COR-L47 (cell line): ENCODE data around the gene CSNK1D.

Experiments used
- DNase-seq: peaks from one replicate; lab custom pipeline; 2025; lab: John Stamatoyannopoulos, UW

Gene CSNK1D

DNA sequence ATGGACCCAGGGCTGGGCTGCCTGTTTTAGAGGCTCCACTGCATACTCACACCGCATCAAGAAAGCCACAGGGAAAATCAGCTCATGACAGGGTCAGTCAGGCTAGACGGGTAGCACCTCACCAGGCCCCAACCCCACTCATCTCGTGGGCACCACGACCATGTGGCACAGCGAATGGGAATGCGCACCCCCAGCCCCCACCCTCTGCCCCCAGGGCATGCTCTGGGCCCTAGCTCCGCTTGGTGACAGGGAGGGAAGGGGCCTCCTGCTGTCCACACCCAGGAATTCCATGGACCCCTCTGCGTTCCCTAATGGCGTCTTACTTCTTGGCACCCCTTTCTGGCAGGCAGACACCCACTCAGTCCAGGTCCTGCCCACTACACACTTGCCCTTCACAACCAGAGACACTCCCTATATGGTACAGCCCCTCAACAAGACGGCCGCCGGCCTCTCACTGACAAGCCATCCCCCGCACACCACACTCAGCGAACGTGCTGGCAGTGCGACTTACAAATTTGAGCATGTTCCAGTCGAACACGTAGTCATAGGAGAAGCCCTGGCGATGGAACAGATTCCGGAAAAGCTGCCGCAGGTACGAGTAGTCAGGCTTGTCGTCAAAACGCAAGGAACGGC, 22.5 kb downstream of the CSNK1D start:
- DNase-seq: no peak

- DNase-seq: no peak
Observed at GRCh38 chr17:82249896-82250581, 23.5 kb downstream of the CSNK1D start.

- no peak for DNase-seq
Observed at GRCh38 chr17:82248815-82249674, 24.5 kb downstream of the CSNK1D start.

GRCh38 chr17:82247856-82248671, 25.4 kb downstream of the CSNK1D start:
- DNase-seq: no peak

GRCh38 chr17:82247182-82247823, 26.2 kb downstream of the CSNK1D start:
- DNase-seq: no peak

DNA sequence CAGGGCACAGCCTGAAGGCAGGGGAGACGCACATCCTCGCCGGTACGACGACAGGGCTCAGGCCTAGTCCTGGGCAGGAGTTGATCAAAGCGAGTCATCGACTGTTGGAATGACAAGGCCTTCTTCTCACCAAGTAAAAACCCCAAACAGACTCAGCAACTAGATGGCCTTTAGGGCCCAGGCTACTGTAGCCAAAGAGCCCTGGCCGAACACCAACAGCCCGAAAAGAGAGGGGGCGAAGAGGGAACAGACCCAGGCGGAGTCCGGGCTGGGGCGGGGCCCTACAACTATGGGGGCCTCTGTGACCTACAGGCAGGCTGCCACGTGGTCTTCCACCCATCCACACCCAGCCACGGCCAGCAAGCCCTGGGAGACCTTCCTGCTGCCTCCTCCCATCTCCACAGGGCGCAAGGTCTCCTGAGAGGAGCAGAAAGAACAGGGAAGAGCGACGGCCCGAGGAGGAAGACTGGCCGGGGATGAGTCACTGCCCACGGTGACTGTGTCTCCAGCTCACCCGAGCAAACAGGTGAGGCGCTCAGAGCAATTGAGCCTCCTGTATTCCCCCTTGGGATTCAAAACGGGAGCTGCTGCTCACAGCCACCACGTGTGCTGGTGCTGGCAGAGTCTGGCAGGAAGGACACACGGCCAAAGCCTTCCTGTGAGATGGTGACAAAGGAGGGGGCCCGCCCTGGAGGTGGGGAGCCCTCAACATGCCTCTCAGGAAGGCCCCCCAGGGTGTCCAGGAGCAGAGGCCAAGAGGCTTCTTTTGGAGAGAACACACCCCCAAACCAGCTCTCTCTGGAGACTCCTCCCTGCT, 26.9 kb downstream of the CSNK1D start:
- no peak for DNase-seq

DNA sequence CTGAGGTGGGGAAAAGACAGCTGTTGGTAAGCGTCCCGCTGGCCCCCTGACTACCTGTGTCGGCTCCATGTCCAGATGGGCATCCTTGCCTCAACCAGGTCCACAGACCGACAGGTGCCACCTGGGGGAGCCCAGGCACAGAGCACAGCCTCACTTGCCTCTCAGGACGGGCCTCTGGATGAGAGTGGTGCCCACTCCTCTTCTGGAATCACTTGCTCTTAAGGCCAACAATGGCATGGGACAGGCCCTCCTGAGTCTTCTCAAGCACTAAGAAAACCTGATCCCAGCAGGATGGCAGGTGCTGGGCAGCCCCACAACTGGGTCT, 27.5 kb downstream of the CSNK1D start:
- no peak for DNase-seq

- no peak for DNase-seq
Observed at GRCh38 chr17:82245134-82246039, 28.1 kb downstream of the CSNK1D start.

DNA sequence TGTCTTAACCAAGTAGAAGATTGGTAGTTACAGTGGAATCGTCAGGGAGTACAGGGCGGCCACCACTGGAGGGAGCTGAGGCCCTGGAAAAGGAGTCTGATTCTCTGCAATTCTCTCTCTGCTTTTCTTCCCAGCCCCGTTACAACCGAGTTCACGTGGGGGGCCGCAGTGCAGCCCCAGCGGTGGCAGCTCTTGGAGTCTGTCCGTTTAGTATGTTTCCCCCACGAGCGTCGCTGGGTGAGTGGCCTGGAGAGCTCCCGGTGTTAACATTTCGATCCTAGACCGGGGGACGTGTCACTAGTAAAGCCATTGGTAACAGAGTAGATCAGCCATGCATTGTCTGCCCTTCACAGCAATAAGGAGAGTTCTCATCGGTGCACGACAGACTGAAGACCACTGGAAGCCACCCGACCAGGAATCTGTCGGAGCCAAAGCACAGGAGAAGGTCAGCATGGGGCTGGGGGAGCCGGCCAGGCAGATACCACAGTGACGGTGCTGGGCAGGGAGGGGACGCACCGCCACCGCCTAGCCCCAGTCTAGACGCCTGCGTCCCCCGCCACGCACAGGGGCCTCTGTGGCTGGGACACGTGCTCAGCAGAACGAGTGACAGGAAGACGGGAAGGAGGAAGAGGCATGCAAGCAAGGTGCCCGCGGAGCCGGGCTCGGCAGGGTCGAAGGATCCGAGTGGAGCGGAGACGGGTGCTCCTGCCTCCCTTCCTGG, 28.9 kb downstream of the CSNK1D start:
- DNase-seq: no peak

- DNase-seq: no peak
Observed at GRCh38 chr17:82243648-82244412, 29.7 kb downstream of the CSNK1D start.

DNA sequence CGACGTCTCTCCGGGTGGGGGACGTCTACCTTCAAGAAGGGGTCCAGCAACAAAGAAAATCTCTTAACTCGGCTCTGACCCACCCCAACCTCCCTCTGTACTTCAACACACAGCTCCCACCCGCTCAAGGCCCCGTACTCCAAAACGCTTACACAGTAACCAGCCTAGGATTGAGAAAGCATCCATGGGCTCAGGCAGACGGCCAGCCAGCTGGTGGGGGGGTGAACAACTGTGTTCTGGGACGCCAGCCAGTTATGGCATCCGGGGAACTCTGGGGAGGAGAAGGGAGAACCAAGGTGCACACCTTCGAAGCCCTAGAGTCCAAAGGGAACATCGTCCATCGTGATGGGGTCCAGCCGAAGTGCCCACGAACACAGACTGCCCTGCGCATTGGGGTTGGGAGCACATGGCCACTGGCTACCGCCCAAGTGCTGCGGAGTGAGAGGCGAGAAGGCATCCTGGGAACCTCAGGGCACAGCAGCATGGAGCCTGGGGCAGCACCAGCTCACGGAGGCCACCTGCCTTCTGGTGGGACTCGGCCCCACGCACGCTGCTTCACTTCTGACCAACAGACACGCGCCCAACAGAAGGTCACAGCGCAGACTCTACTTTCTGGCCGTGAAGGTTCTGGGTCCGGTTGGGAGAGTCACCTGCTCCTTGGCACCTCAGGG, 30.4 kb downstream of the CSNK1D start:
- DNase-seq: no peak

GRCh38 chr17:82242698-82242976, 30.9 kb downstream of the CSNK1D start:
- DNase-seq: no peak

DNA sequence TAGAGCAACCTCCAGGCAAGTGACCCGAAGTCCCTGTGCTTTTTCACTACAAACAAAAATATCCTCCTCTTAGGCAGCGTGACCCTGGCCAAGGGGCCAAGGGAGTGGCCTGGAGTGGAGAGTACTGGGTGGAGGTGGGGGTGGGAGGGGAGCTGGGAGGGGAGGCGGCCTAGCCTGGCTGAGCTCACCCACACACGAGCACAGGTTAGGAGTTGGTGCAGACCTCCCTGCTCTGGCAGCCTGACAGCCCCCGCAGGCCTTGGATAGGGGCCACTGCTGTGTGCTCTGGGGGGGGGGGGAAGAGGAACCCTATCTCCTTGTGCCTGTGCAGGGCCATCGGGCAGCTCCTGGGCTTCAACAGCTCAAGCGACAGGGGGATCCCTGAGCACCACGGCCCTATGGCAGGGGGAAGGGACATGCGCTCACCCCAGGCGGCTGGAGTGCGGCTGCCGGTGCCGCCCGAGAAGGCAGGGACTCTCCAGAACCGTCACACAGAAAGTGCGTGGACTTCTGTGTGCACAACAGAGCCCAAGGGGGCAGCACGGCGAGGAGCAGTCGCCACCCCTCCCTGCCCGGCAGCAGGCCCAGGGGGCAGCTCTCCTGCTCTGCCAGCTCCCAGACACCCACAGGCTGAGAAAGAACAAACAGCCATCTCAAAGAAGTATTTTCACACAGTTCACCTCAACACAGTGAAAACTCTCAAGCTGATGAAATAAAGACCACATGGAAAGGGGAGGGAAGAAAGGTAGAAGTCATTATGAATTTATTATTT, 31.4 kb downstream of the CSNK1D start:
- no peak for DNase-seq

GRCh38 chr17:82241183-82241925, 32.1 kb downstream of the CSNK1D start:
- no peak for DNase-seq

GRCh38 chr17:82240506-82241182, 32.9 kb downstream of the CSNK1D start:
- DNase-seq: no peak

DNA sequence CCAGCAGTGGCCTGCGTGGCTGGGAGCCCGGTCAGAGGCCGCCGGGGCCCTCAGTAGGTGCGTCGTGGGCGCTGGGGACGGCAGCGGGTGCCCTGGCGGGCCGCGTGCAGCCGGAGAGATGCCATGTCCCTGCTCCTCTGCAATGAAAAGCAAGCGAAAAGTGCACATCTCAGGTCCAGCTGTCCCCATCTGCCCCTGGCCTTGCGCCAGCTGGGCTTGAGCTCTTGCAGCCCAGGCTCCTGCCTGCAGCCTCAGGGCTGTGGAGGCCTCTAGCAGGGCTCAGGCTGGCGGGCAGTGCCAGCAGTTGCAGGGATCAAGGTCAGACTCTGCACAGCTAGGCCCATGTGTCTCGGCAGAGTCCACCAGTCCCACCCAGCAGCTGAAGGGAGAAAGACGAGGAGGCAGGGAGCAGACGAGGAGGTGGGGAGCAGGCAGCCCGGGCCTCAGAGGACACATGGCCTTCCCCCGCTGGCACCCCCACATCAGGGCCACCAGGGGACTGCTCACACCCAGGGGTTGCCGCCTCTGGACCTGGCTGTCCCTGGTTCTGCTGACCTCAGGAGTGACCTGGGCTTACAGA, 33.5 kb downstream of the CSNK1D start:
- no peak for DNase-seq
